ENCODE results near the gene SLC22A9. TPM values are rescaled to one million over a fixed set of nuclear protein-coding genes. Genes with fewer than 3 reads are reported as not detected.

The SLC22A9 gene
- total RNA-seq, 1 donor from 2014 or later = not detected

DNA sequence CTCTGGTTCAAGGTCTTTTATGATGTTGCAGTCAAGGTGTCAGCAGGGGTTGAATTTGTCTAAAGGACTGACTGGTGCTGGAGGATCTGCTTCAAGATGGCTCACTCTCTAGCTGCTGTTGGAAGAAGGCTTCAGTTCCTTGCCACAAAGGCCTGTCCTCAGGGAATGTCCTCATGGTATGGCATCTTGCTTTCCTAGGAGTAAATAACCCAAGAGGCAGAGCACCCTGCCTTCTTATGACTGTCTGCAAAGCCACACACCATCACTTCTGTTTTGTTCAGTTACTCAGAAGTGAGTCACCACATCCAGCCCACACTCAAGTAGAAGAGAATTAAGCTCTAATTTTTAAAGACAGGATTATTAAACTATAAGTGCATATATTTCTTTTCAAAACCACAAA, 76.1 kb downstream of the SLC22A9 start:
- no peak for DNase-seq (ENCODE audit: low read depth, low spot score)
- no peaks in the 10 kb centered on the region for H3K36me3 Mint-ChIP-seq (ENCODE audit: low read depth)
- peaks cover 53% of the 10 kb centered on the region for H3K27me3 Mint-ChIP-seq (ENCODE audit: low read depth)
- H3K4me3 Mint-ChIP-seq = no peak overlapping the region
- no peak overlapping the region for H3K27ac Mint-ChIP-seq (ENCODE audit: unreplicated experiment)
- peaks cover 2% of the 10 kb centered on the region for H3K9me3 Mint-ChIP-seq
- TF ChIP-seq, protein P1, sequence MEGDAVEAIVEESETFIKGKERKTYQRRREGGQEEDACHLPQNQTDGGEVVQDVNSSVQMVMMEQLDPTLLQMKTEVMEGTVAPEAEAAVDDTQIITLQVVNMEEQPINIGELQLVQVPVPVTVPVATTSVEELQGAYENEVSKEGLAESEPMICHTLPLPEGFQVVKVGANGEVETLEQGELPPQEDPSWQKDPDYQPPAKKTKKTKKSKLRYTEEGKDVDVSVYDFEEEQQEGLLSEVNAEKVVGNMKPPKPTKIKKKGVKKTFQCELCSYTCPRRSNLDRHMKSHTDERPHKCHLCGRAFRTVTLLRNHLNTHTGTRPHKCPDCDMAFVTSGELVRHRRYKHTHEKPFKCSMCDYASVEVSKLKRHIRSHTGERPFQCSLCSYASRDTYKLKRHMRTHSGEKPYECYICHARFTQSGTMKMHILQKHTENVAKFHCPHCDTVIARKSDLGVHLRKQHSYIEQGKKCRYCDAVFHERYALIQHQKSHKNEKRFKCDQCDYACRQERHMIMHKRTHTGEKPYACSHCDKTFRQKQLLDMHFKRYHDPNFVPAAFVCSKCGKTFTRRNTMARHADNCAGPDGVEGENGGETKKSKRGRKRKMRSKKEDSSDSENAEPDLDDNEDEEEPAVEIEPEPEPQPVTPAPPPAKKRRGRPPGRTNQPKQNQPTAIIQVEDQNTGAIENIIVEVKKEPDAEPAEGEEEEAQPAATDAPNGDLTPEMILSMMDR (conservative IDR thresholded peaks at IDR 0.05) = no peak
- H3K4me1 Mint-ChIP-seq = no peaks in the 10 kb centered on the region

DNA sequence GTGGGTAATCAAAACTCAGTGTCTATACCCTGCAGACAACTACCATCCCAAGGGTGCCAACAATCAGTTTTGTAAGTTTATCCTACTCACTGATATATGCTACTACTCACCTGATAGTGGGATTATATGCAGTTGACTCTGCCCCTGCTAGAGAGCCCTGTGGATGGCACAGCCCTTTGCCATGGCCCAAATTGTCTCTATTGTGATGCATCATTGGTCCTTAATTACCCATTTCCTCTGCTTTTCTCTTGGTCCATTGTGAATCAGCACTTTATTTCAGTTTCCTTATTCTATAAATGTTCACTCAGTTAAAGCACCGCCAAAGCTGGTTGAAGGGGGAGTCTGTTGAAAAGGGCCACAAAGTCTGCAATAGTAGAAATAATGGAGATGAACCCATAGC, 79.1 kb downstream of the SLC22A9 start:
- TF ChIP-seq, protein P1 (conservative IDR thresholded peaks at IDR 0.05) = no peak
- H3K27ac Mint-ChIP-seq (ENCODE audit: unreplicated experiment) = no peak overlapping the region
- H3K27me3 Mint-ChIP-seq (ENCODE audit: low read depth) = peaks cover 64% of the 10 kb centered on the region
- DNase-seq (ENCODE audit: low read depth, low spot score) = no peak
- H3K9me3 Mint-ChIP-seq = peaks cover under 1% of the 10 kb centered on the region
- no peak overlapping the region for H3K4me3 Mint-ChIP-seq
- H3K4me1 Mint-ChIP-seq = no peaks in the 10 kb centered on the region
- H3K36me3 Mint-ChIP-seq (ENCODE audit: low read depth) = no peaks in the 10 kb centered on the region

DNA sequence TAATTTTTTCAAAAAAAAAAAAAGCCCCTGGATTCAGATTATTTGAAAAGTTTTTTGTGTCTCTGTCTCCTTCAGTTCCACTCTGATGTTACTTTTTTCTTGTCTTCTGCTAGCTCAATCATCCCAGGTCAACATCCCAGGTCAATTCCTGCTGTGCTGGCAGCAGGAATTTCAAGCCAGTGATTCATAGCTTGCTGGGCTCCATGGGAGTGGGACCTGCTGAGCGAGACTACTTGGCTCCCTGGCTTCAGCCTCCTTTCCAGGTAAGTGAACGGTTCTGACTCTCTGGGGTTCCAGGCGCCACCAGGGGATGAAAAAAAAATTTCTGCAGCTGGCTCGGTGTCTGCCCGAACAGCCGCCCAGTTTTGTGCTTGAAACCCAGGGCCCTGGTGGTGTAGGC, 90.0 kb downstream of the SLC22A9 start:
- Mint-ChIP-seq H3K27ac (ENCODE audit: unreplicated experiment) (no peak overlapping the region), H3K4me1 (no peaks in the 10 kb centered on the region), H3K27me3 (ENCODE audit: low read depth) (peaks cover 7% of the 10 kb centered on the region), H3K36me3 (ENCODE audit: low read depth) (no peaks in the 10 kb centered on the region), H3K4me3 (no peak overlapping the region), H3K9me3 (no peaks in the 10 kb centered on the region)
- TF ChIP-seq, protein P1 (conservative IDR thresholded peaks at IDR 0.05) = no peak
- DNase-seq (ENCODE audit: low read depth, low spot score) = no peak

Other genes with a start within 250 kb of the SLC22A9 start
- not detected in 2 replicates for gene SLC22A24, start 225.6 kb upstream of the SLC22A9 start, total RNA-seq
- gene SLC22A25, start 126.2 kb upstream of the SLC22A9 start, total RNA-seq = not detected in 2 replicates
- 0.45 and 0.77 TPM in 2 replicates for gene PLAAT5, start 121.4 kb downstream of the SLC22A9 start, total RNA-seq
- gene LGALS12, start 136.3 kb downstream of the SLC22A9 start, total RNA-seq = not detected in 2 replicates
- not detected in 2 replicates for gene PLAAT4, start 167.0 kb downstream of the SLC22A9 start, total RNA-seq
- gene PLAAT2, start 193.6 kb downstream of the SLC22A9 start, total RNA-seq = not detected in 2 replicates
- gene PLAAT3, start 244.6 kb downstream of the SLC22A9 start, total RNA-seq = 4.1 and 4.3 TPM in 2 replicates